ENCODE results near the gene PQBP1.

Gene PQBP1

GRCh38 chrX:48904180-48904579, 6.5 kb downstream of the PQBP1 start:
- Histone ChIP-seq H3K4me1 (ENCODE audit: control insufficient read depth, insufficient read depth, low read length) (no peaks in the 10 kb centered on the region), H3K36me3 (ENCODE audit: control insufficient read depth, insufficient read depth, low read length) (no peaks in the 10 kb centered on the region), H3K9me3 (ENCODE audit: control insufficient read depth, low read length) (no peaks in the 10 kb centered on the region), H3K9ac (ENCODE audit: low read length) (no peak overlapping the region), H3K27me3 (ENCODE audit: control insufficient read depth, insufficient read depth, low read length) (no peaks in the 10 kb centered on the region), H3K4me3 (ENCODE audit: low read length) (no peak overlapping the region)

GRCh38 chrX:48904626-48905025, 6.9 kb downstream of the PQBP1 start:
- H3K9ac ChIP-seq (ENCODE audit: low read length) = no peak overlapping the region
- no peaks in the 10 kb centered on the region for H3K36me3 ChIP-seq (ENCODE audit: control insufficient read depth, insufficient read depth, low read length)
- H3K9me3 ChIP-seq (ENCODE audit: control insufficient read depth, low read length) = no peaks in the 10 kb centered on the region
- no peaks in the 10 kb centered on the region for H3K27me3 ChIP-seq (ENCODE audit: control insufficient read depth, insufficient read depth, low read length)
- no peaks in the 10 kb centered on the region for H3K4me1 ChIP-seq (ENCODE audit: control insufficient read depth, insufficient read depth, low read length)
- no peak overlapping the region for H3K4me3 ChIP-seq (ENCODE audit: low read length)

GRCh38 chrX:48905090-48905790, 7.5 kb downstream of the PQBP1 start:
- H3K9me3 ChIP-seq (ENCODE audit: control insufficient read depth, low read length) = no peaks in the 10 kb centered on the region
- H3K27me3 ChIP-seq (ENCODE audit: control insufficient read depth, insufficient read depth, low read length) = no peaks in the 10 kb centered on the region
- H3K4me3 ChIP-seq (ENCODE audit: low read length) = no peak overlapping the region
- H3K4me1 ChIP-seq (ENCODE audit: control insufficient read depth, insufficient read depth, low read length) = no peaks in the 10 kb centered on the region
- H3K9ac ChIP-seq (ENCODE audit: low read length) = no peak overlapping the region
- no peaks in the 10 kb centered on the region for H3K36me3 ChIP-seq (ENCODE audit: control insufficient read depth, insufficient read depth, low read length)

DNA sequence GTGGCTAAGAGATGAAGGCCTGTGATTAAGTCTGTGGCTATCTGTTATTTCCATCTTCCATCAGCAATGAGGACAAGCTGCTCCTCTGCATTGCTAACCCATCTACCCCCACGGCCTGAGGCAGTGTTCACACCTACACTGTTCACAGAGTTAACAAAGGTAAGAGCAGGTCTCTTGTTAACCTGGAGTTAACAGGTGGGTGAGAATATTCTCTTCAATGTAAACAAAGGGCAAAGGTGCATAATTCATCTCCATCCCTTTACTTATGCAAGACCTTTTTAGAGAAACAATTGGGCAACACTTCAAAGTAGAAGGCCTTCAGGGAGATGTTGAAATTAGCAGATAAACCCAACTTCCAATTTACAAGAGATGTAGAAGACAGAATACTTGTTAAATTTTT, 10.9 kb downstream of the PQBP1 start:
- Histone ChIP-seq H3K4me1 (ENCODE audit: control insufficient read depth, insufficient read depth, low read length) (peaks cover 6% of the 10 kb centered on the region), H3K9ac (ENCODE audit: low read length) (no peak overlapping the region), H3K36me3 (ENCODE audit: control insufficient read depth, insufficient read depth, low read length) (no peaks in the 10 kb centered on the region), H3K4me3 (ENCODE audit: low read length) (no peak overlapping the region), H3K27me3 (ENCODE audit: control insufficient read depth, insufficient read depth, low read length) (no peaks in the 10 kb centered on the region), H3K9me3 (ENCODE audit: control insufficient read depth, low read length) (no peaks in the 10 kb centered on the region)

DNA sequence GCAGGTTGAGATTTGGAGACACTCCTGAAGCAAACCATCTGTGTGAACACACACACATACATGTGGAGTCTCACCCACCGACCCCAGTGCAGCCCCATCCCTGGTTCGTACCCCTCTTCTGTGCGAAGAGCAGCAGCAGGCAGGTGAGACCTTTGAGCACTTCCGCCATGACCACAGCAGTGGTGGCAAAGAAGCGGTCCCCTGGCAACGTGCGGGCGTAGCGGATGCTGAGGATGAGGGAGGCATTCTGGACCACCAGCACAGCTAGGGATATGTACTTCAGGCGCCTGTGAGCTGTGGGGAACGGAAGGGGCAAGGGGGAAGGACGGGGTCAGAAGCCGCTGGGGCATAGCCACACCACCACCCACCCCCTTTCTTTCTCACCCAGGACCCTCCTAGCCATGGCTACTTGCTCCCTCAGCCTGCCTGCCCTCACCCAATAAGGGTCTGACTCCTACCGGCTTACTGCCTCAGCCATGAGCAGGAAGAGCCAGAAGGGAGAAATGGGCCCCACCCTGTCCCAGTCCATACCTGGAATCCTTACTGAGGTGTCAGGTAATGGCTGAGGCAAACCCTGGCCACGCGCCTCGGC, 12.1 kb downstream of the PQBP1 start:
- H3K4me1 ChIP-seq (ENCODE audit: control insufficient read depth, insufficient read depth, low read length) = peaks cover 6% of the 10 kb centered on the region
- H3K36me3 ChIP-seq (ENCODE audit: control insufficient read depth, insufficient read depth, low read length) = no peaks in the 10 kb centered on the region
- no peaks in the 10 kb centered on the region for H3K9me3 ChIP-seq (ENCODE audit: control insufficient read depth, low read length)
- H3K4me3 ChIP-seq (ENCODE audit: low read length) = no peak overlapping the region
- H3K9ac ChIP-seq (ENCODE audit: low read length) = no peak overlapping the region
- no peaks in the 10 kb centered on the region for H3K27me3 ChIP-seq (ENCODE audit: control insufficient read depth, insufficient read depth, low read length)

GRCh38 chrX:48910926-48911411, 13.2 kb downstream of the PQBP1 start:
- H3K36me3 ChIP-seq (ENCODE audit: control insufficient read depth, insufficient read depth, low read length) = no peaks in the 10 kb centered on the region
- H3K9me3 ChIP-seq (ENCODE audit: control insufficient read depth, low read length) = no peaks in the 10 kb centered on the region
- no peaks in the 10 kb centered on the region for H3K27me3 ChIP-seq (ENCODE audit: control insufficient read depth, insufficient read depth, low read length)
- peaks cover 6% of the 10 kb centered on the region for H3K4me1 ChIP-seq (ENCODE audit: control insufficient read depth, insufficient read depth, low read length)
- H3K9ac ChIP-seq (ENCODE audit: low read length) = peak overlapping the region; percentile 80
- peak overlapping the region; percentile 89 for H3K4me3 ChIP-seq (ENCODE audit: low read length)

DNA sequence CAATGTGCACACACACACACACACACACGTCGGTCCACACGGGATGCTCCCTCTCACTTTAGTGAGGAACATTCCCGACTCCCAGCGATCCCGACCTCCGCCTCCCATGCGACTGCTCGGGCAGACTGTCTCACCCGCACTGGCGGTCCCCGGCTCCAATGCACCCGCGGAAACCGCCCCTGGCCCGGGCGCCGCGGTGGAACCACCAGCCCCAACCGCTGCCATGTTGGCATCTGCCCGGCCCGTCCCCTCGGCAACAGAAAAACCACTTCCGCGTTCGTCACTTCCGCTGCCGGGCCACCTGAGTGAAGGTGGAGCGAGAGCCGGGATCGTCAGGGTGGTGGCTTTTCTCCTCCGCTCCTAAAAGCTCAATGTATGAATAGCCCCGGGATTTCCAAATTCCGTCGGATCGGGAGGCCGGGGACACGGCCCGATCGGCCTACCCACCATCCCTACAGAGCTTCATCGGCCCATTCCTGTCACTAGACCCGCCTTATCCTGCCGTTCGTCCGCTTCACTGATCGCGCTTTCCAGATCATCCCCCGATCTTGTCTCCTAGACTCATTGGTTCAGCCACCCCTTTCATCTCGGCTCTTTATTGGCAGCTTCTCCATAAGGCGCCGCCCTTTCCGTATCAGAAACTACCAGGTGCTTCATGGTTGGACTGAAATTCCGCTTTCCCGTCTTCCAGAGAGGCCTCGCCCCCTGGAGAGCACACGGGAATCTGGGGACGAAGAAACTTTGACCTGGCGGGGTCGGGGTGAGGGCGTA, 13.9 kb downstream of the PQBP1 start, which contains the start of gene SLC35A2:
TSS of gene SLC35A2 (minus strand) at position 235 of the 771 bp plus-strand sequence. CDS start at position 225, 10 bp downstream.
- Histone ChIP-seq H3K9me3 (ENCODE audit: control insufficient read depth, low read length) (no peaks in the 10 kb centered on the region), H3K36me3 (ENCODE audit: control insufficient read depth, insufficient read depth, low read length) (no peaks in the 10 kb centered on the region), H3K9ac (ENCODE audit: low read length) (peak within 1 kb of the TSS; percentile 80), H3K4me1 (ENCODE audit: control insufficient read depth, insufficient read depth, low read length) (peaks cover 6% of the 10 kb centered on the region), H3K4me3 (ENCODE audit: low read length) (peak within 1 kb of the TSS; percentile 89), H3K27me3 (ENCODE audit: control insufficient read depth, insufficient read depth, low read length) (no peaks in the 10 kb centered on the region)

GRCh38 chrX:48913605-48914366, 16.1 kb downstream of the PQBP1 start:
- no peaks in the 10 kb centered on the region for H3K36me3 ChIP-seq (ENCODE audit: control insufficient read depth, insufficient read depth, low read length)
- H3K4me1 ChIP-seq (ENCODE audit: control insufficient read depth, insufficient read depth, low read length) = peaks cover 12% of the 10 kb centered on the region
- H3K9me3 ChIP-seq (ENCODE audit: control insufficient read depth, low read length) = no peaks in the 10 kb centered on the region
- H3K27me3 ChIP-seq (ENCODE audit: control insufficient read depth, insufficient read depth, low read length) = no peaks in the 10 kb centered on the region
- H3K4me3 ChIP-seq (ENCODE audit: low read length) = no peak overlapping the region
- H3K9ac ChIP-seq (ENCODE audit: low read length) = no peak overlapping the region

DNA sequence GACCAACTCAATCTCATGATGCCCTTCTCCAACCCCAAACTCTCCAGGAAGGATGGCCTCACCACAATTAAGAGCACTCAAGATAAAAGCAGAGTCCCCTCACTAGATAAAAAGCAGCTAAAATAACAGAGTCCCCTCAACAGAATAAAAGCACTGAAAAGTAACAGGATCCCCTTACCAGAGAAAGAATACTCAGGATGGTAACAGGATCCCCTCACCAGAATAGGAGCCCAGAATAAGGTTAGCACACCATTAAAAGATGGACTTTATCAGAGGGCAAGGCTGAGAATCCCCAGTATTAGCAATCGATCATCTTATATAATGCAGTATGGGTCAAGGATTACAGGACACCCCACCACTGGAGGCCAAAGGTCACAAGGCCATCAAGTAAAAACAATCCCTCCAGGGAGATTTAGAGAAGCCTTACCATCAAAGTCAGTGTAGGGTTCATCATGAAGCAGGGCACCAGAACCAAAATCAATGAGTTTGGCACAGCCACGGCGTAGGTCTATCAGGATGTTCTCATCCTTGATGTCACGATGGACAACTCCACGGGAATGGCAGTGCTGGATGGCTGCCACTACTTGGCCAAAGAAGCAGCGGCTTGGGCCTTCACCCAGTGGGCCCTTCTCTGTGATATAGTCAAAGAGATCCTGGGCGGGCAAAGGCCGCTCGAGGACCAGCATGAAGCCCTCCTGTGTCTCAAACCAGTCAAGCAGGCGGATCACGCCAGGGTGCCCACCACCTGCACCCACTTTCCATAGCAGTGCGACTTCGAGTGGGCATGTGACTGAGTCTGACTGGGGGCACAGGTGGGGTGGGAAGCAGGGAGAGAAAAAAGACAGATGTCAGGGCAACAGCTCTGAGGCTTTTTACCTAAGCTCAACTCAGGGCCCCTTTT, 17.1 kb downstream of the PQBP1 start:
- no peaks in the 10 kb centered on the region for H3K27me3 ChIP-seq (ENCODE audit: control insufficient read depth, insufficient read depth, low read length)
- H3K4me1 ChIP-seq (ENCODE audit: control insufficient read depth, insufficient read depth, low read length) = peaks cover 17% of the 10 kb centered on the region
- no peak overlapping the region for H3K4me3 ChIP-seq (ENCODE audit: low read length)
- no peaks in the 10 kb centered on the region for H3K36me3 ChIP-seq (ENCODE audit: control insufficient read depth, insufficient read depth, low read length)
- no peaks in the 10 kb centered on the region for H3K9me3 ChIP-seq (ENCODE audit: control insufficient read depth, low read length)
- no peak overlapping the region for H3K9ac ChIP-seq (ENCODE audit: low read length)

- no peaks in the 10 kb centered on the region for H3K9me3 ChIP-seq (ENCODE audit: control insufficient read depth, low read length)
- peak overlapping the region; percentile 17 for H3K9ac ChIP-seq (ENCODE audit: low read length)
- no peak overlapping the region for H3K4me3 ChIP-seq (ENCODE audit: low read length)
Measured at GRCh38 chrX:48917139-48918001, 19.6 kb downstream of the PQBP1 start.

More at GRCh38 chrX:48917139-48918001, 19.6 kb downstream of the PQBP1 start:
- H3K27me3 ChIP-seq (ENCODE audit: control insufficient read depth, insufficient read depth, low read length) = no peaks in the 10 kb centered on the region
- no peaks in the 10 kb centered on the region for H3K36me3 ChIP-seq (ENCODE audit: control insufficient read depth, insufficient read depth, low read length)
- H3K4me1 ChIP-seq (ENCODE audit: control insufficient read depth, insufficient read depth, low read length) = peaks cover 11% of the 10 kb centered on the region
